HCT116 (cell line): ENCODE results near the gene LDLR. TPM values are rescaled to one million over a fixed set of nuclear protein-coding genes. Genes with fewer than 3 reads are reported as not detected.

Source experiments
- ATAC-seq: fragments of 200-7000 bp; cut with Tn5 transposase; 2 replicates; pipeline ENCODE4 v1.9.1; 2020; ENCODE audit warnings: mild to moderate bottlenecking, moderate library complexity
- BruUV-seq: library from RNA; stranded (reverse); fragments of 400-500 nt; replicated peaks from 2 replicates; lab custom pipeline; 2021; lab: Mats Ljungman, UMichigan
- CTCF ChIA-PET: fragments of 300-600 bp; sonication (Branson Sonifier 250); formaldehyde crosslinking; loops from one replicate; lab custom pipeline; 2021; ENCODE audit warnings: antibody characterized with exemption; lab: Charles Lee
- POLR2A ChIA-PET: fragments of 300-600, 350-600 bp; sonication (Branson Sonifier 250); formaldehyde crosslinking; loops from one replicate; lab custom pipeline; 2021; ENCODE audit warnings: antibody characterized with exemption; lab: Charles Lee
- RAD21 ChIA-PET, 2 experiments: fragments of 300-600 bp; sonication (Branson Sonifier 250); formaldehyde crosslinking; loops; one replicate each; lab custom pipeline; 2023; ENCODE audit warnings: low total read pairs in 2 of 2; ENCODE audit not compliant: uncharacterized antibody in 2 of 2, unreplicated experiment in 2 of 2, low non-redundant PET in 1 of 2; lab: Charles Lee
- DNase-seq: peaks from one replicate; pipeline ENCODE4 v3.0.0-alpha.2; 2010; ENCODE audit warnings: low read depth, low spot score
- H2AFZ ChIP-seq: fragments of 200-600 bp; shearing (Covaris generic), sonication (generic); 2 replicates; pipeline ENCODE4 v1.6.1; 2017; ENCODE audit warnings: low read depth, mixed run types, mixed read lengths, antibody characterized with exemption, low read length; ENCODE audit not compliant: poor library complexity, severe bottlenecking
- H3K27ac ChIP-seq: 2 replicates; pipeline ENCODE4 v1.5.1; 2012; ENCODE audit warnings: low read depth, low read length
- H3K27me3 ChIP-seq: fragments of 200-600 bp; sonication (generic); 2 replicates; pipeline ENCODE4 v1.6.1; 2016; ENCODE audit warnings: mixed run types, low read length, mixed read lengths; ENCODE audit not compliant: insufficient read depth
- H3K36me3 ChIP-seq, 2 experiments: fragments of 200-500 bp in 1 of 2; fragments of 200-600 bp in 1 of 2; sonication (Bioruptor generic) in 1 of 2; sonication (generic) in 1 of 2; 2 replicates each; pipeline versions ENCODE4 v1.5.1 to v1.6.1; 2014 to 2016; ENCODE audit warnings: low read length in 2 of 2, inconsistent platforms in 1 of 2, mixed read lengths in 1 of 2, mixed run types in 1 of 2; ENCODE audit not compliant: insufficient read depth in 2 of 2, control insufficient read depth in 1 of 2
- H3K4me1 ChIP-seq, 2 experiments: fragments of 200-600 bp in 1 of 2; sonication (generic) in 1 of 2; 2 replicates each; pipeline versions ENCODE4 v1.5.1 to v1.6.1; 2012 to 2017; ENCODE audit warnings: low read length in 2 of 2, inconsistent platforms in 1 of 2, mild to moderate bottlenecking in 1 of 2, mixed read lengths in 1 of 2, mixed run types in 1 of 2, moderate library complexity in 1 of 2; ENCODE audit not compliant: insufficient read depth in 2 of 2, control insufficient read depth in 1 of 2
- H3K4me2 ChIP-seq: fragments of 200-600 bp; sonication (generic); 2 replicates; pipeline ENCODE4 v1.6.1; 2017; ENCODE audit warnings: mixed run types, low read length, mixed read lengths
- H3K4me3 ChIP-seq, 2 experiments: fragments of 200-600 bp in 1 of 2; sonication (generic) in 1 of 2; replicated peaks in 1 of 2; 2 replicates each; pipeline ENCODE4 v1.5.1; 2011 to 2016; ENCODE audit warnings: low read length in 2 of 2, control low read depth in 1 of 2, low read depth in 1 of 2, mild to moderate bottlenecking in 1 of 2, mixed read lengths in 1 of 2, mixed run types in 1 of 2
- H3K79me2 ChIP-seq: fragments of 200-600 bp; sonication (generic); 2 replicates; pipeline ENCODE4 v1.6.1; 2017; ENCODE audit warnings: mild to moderate bottlenecking, mixed run types, low read length, moderate library complexity, mixed read lengths; ENCODE audit not compliant: insufficient read depth
- H3K9ac ChIP-seq: fragments of 200-600 bp; sonication (generic); 2 replicates; pipeline ENCODE4 v1.6.1; 2016; ENCODE audit warnings: low read length, mixed read lengths
- H3K9me2 ChIP-seq: fragments of 200-600 bp; sonication (generic), shearing (Covaris generic); 2 replicates; pipeline ENCODE4 v1.6.1; 2017; ENCODE audit warnings: mixed run types, mild to moderate bottlenecking, moderate library complexity; ENCODE audit not compliant: insufficient read depth
- H3K9me3 ChIP-seq, 2 experiments: fragments of 200-500 bp in 1 of 2; fragments of 200-600 bp in 1 of 2; sonication (Bioruptor generic) in 1 of 2; sonication (generic) in 1 of 2; 2 replicates each; pipeline ENCODE4 v1.6.1; 2014 to 2017; ENCODE audit warnings: low read length in 2 of 2, mixed read lengths in 2 of 2, inconsistent platforms in 1 of 2, low read depth in 1 of 2, mild to moderate bottlenecking in 1 of 2, mixed run types in 1 of 2, moderate library complexity in 1 of 2; ENCODE audit not compliant: control insufficient read depth in 1 of 2, insufficient read depth in 1 of 2
- H4K20me1 ChIP-seq: fragments of 200-600 bp; sonication (generic), shearing (Covaris generic); 2 replicates; pipeline ENCODE4 v1.6.1; 2017; ENCODE audit warnings: mixed run types, mild to moderate bottlenecking, moderate library complexity; ENCODE audit not compliant: insufficient read depth
- CEBPB ChIP-seq: IDR thresholded peaks from 2 replicates; pipeline ENCODE4 v1.6.1; 2012; ENCODE audit warnings: low read depth
- EGR1 ChIP-seq: IDR thresholded peaks from 2 replicates; pipeline ENCODE4 v1.6.1; 2012; ENCODE audit warnings: low read depth
- ELF1 ChIP-seq: IDR thresholded peaks from 2 replicates; pipeline ENCODE4 v1.6.1; 2012; ENCODE audit warnings: low read depth, borderline replicate concordance
- JUND ChIP-seq: IDR thresholded peaks from 2 replicates; pipeline ENCODE4 v1.6.1; 2012
- SP1 ChIP-seq: IDR thresholded peaks from 2 replicates; pipeline ENCODE4 v1.6.1; 2012; ENCODE audit warnings: low read depth
- SRF ChIP-seq: IDR thresholded peaks from 2 replicates; pipeline ENCODE4 v1.6.1; 2012; ENCODE audit warnings: low read depth
- ZFX ChIP-seq: fragments of 450-650 bp; IDR thresholded peaks from 2 replicates; pipeline ENCODE4 v1.6.1; 2017
- intact Hi-C: fragments of 100-400 bp; cut with micrococcal nuclease; formaldehyde crosslinking; loops from 2 replicates; pipeline ENCODE4 v1.10.0; 2022
- total RNA-seq: library from RNA; stranded (reverse); gene quantifications from one replicate; pipeline ENCODE4 v1.2.1, GENCODE V29; 2021; ENCODE audit not compliant: unreplicated experiment

Gene LDLR
- total RNA-seq, 1 experiment from 2014 or later, result 92.4 TPM

- intact Hi-C loops, result loop anchor here (5.0 kb wide), 1 partner anchor 161 kb away; no protein-coding TSS in a partner anchor
- no peak overlapping the region for H2AFZ ChIP-seq
- H4K20me1 ChIP-seq, result no peaks in the 10 kb centered on the region
- no peak overlapping the region for H3K4me3 ChIP-seq
- no peaks in the 10 kb centered on the region for H3K9me2 ChIP-seq
- ATAC-seq, result no peak
- no TSS peak for BruUV-seq
- ChIA-PET CTCF (no interaction called here), RAD21 (no interaction called here), POLR2A (no interaction called here)
- H3K36me3 ChIP-seq, result peaks cover 31 to 48% of the 10 kb centered on the region in 2 experiments
- TF ChIP-seq JUND (no peak), SRF (no peak), ZFX (no peak), CEBPB (no peak)
- H3K9me3 ChIP-seq, result no peaks in the 10 kb centered on the region
- no peak overlapping the region for H3K27ac ChIP-seq
- peaks cover 95% of the 10 kb centered on the region for H3K79me2 ChIP-seq
- H3K4me2 ChIP-seq, result no peak overlapping the region
- H3K4me1 ChIP-seq, result peaks cover 31 to 48% of the 10 kb centered on the region in 2 experiments
- DNase-seq, result no peak
- H3K27me3 ChIP-seq, result no peaks in the 10 kb centered on the region
- H3K9ac ChIP-seq, result no peak overlapping the region
Observed at GRCh38 chr19:11098327-11098726, 9.1 kb downstream of the LDLR start.

- TF ChIP-seq EGR1, result no peak
- no peak for TF ChIP-seq ELF1
- no peak for TF ChIP-seq SP1
- TF ChIP-seq SRF, result no peak
- H3K79me2 ChIP-seq, result peaks cover 94% of the 10 kb centered on the region
- peaks cover 25 to 43% of the 10 kb centered on the region in 2 experiments for H3K4me1 ChIP-seq
- H3K9me3 ChIP-seq, result no peaks in the 10 kb centered on the region
- no peak overlapping the region for H3K4me2 ChIP-seq
- ChIA-PET POLR2A (no interaction called here), CTCF (no interaction called here), RAD21 (no interaction called here)
- no peak overlapping the region; the same call in 1 of the 2 replicates for H3K27ac ChIP-seq
- no peak overlapping the region for H3K4me3 ChIP-seq
- peaks cover 34 to 51% of the 10 kb centered on the region in 2 experiments for H3K36me3 ChIP-seq
- no peak for ATAC-seq
- no peaks in the 10 kb centered on the region for H4K20me1 ChIP-seq
- H3K27me3 ChIP-seq, result no peaks in the 10 kb centered on the region
- BruUV-seq, result no TSS peak
- H3K9ac ChIP-seq, result no peak overlapping the region
- no peak overlapping the region for H2AFZ ChIP-seq
- intact Hi-C loops, result loop anchor here (5.0 kb wide), 1 partner anchor 162 kb away; no protein-coding TSS in a partner anchor
- DNase-seq, result no peak
- H3K9me2 ChIP-seq, result no peaks in the 10 kb centered on the region
Observed at GRCh38 chr19:11098861-11099260, 9.6 kb downstream of the LDLR start.
